H7 (cell line): ENCODE measurements around the gene RSKR. TPM values are rescaled to one million over a fixed set of nuclear protein-coding genes. Genes with fewer than 3 reads are reported as not detected.
"Not testable (repeated sequence)": the region's sequence is repeated elsewhere in the genome, so short reads cannot be mapped to it uniquely, and the experiment has no call there.

Source experiments
- DNase-seq: peaks from one replicate; pipeline ENCODE4 v3.0.0; 2012
- H3K27me3 ChIP-seq: 2 replicates; pipeline ENCODE4 v1.6.0; 2011; ENCODE audit warnings: mild to moderate bottlenecking, low read length; ENCODE audit not compliant: control insufficient read depth, insufficient read depth
- H3K36me3 ChIP-seq: replicated peaks from 2 replicates; pipeline ENCODE4 v1.5.1; 2011; ENCODE audit warnings: low read length; ENCODE audit not compliant: control insufficient read depth, insufficient read depth
- H3K4me3 ChIP-seq: 2 replicates; pipeline ENCODE4 v1.5.1; 2011; ENCODE audit warnings: low read depth, mild to moderate bottlenecking, control low read depth, low read length, moderate library complexity; ENCODE audit not compliant: insufficient read depth
- total RNA-seq: library from RNA; depleted of rRNA; stranded (reverse); fragments of >200 nt; shearing (Covaris generic); gene quantifications from 2 replicates; pipeline ENCODE4 v1.2.3, GENCODE V29; 2014

Gene RSKR
- total RNA-seq, 1 experiment from 2014 or later = 12.2 TPM

- H3K36me3 ChIP-seq = peaks cover 33% of the 10 kb centered on the region
- peaks cover 3% of the 10 kb centered on the region; the same call in 1 of the 2 replicates for H3K27me3 ChIP-seq
- peak; percentile 99 for DNase-seq
- peak within 1 kb of the TSS; percentile 27 for H3K4me3 ChIP-seq
These were observed 37.1 kb downstream of the RSKR start, which contains the start of gene ALDOC for GRCh38 chr17:28576758-28577465. Gene ALDOC, minus strand, starts transcription at chr17:28576895. Its CDS starts 1,363 bp downstream, at chr17:28575532.

- H3K4me3 ChIP-seq = peak overlapping the region; percentile 13; the same call in 1 of the 2 replicates
- not testable (repeated sequence) for DNase-seq, H3K27me3 ChIP-seq
- peaks cover 32% of the 10 kb centered on the region for H3K36me3 ChIP-seq
These were observed 38.0 kb downstream of the RSKR start for GRCh38 chr17:28576016-28576415.

- Histone ChIP-seq H3K27me3 (peaks cover 3% of the 10 kb centered on the region; the same call in 1 of the 2 replicates), H3K36me3 (peaks cover 30% of the 10 kb centered on the region), H3K4me3 (no peak overlapping the region)
- DNase-seq = peak; percentile 34
These were observed 38.7 kb downstream of the RSKR start for GRCh38 chr17:28575126-28575795.

- H3K27me3 ChIP-seq = peaks cover 3% of the 10 kb centered on the region; the same call in 1 of the 2 replicates
- peaks cover 25% of the 10 kb centered on the region for H3K36me3 ChIP-seq
- no peak overlapping the region for H3K4me3 ChIP-seq
- no peak for DNase-seq
These were observed 39.5 kb downstream of the RSKR start for GRCh38 chr17:28574526-28574925.

GRCh38 chr17:28573966-28574480 is 40.0 kb downstream of the RSKR start:
- no peak overlapping the region for H3K4me3 ChIP-seq
- DNase-seq = no peak
- peaks cover 20% of the 10 kb centered on the region for H3K36me3 ChIP-seq
- H3K27me3 ChIP-seq = peaks cover 3% of the 10 kb centered on the region; the same call in 1 of the 2 replicates

- H3K4me3 ChIP-seq = no peak overlapping the region
- peaks cover 15% of the 10 kb centered on the region for H3K36me3 ChIP-seq
- H3K27me3 ChIP-seq = peaks cover 3% of the 10 kb centered on the region; the same call in 1 of the 2 replicates
- DNase-seq = no peak
These were observed 40.5 kb downstream of the RSKR start for GRCh38 chr17:28573521-28573920.

- no peak overlapping the region for H3K4me3 ChIP-seq
- H3K27me3 ChIP-seq = peaks cover 3% of the 10 kb centered on the region; the same call in 1 of the 2 replicates
- peaks cover 9% of the 10 kb centered on the region for H3K36me3 ChIP-seq
- DNase-seq = no peak
These were observed 41.0 kb downstream of the RSKR start for GRCh38 chr17:28573040-28573380.

- peaks cover 3% of the 10 kb centered on the region; the same call in 1 of the 2 replicates for H3K27me3 ChIP-seq
- no peak overlapping the region for H3K4me3 ChIP-seq
- peak; percentile 35 for DNase-seq
- peaks cover 7% of the 10 kb centered on the region for H3K36me3 ChIP-seq
These were observed 41.5 kb downstream of the RSKR start for GRCh38 chr17:28572259-28573039.

- H3K4me3 ChIP-seq = peak within 1 kb of the TSS; percentile 92
- peak; percentile 99 for DNase-seq
- H3K36me3 ChIP-seq = peaks cover 6% of the 10 kb centered on the region
- peaks cover 3% of the 10 kb centered on the region; the same call in 1 of the 2 replicates for H3K27me3 ChIP-seq
These were observed 42.4 kb downstream of the RSKR start, which contains the start of gene PIGS for GRCh38 chr17:28571361-28572122. Gene PIGS, minus strand, starts transcription at chr17:28571524. Its CDS starts 28 bp downstream, at chr17:28571496.

GRCh38 chr17:28570716-28571360 is 43.1 kb downstream of the RSKR start:
- peak overlapping the region; percentile 92 for H3K4me3 ChIP-seq
- peaks cover 3% of the 10 kb centered on the region; the same call in 1 of the 2 replicates for H3K27me3 ChIP-seq
- DNase-seq = peak; percentile 78
- peaks cover 6% of the 10 kb centered on the region for H3K36me3 ChIP-seq

- H3K27me3 ChIP-seq = peaks cover 3% of the 10 kb centered on the region; the same call in 1 of the 2 replicates
- H3K4me3 ChIP-seq = no peak overlapping the region
These were observed 44.5 kb downstream of the RSKR start for GRCh38 chr17:28569446-28569845.

GRCh38 chr17:28567604-28568003 is 46.4 kb downstream of the RSKR start:
- peaks cover 1% of the 10 kb centered on the region; the same call in 1 of the 2 replicates for H3K36me3 ChIP-seq
- H3K4me3 ChIP-seq = no peak overlapping the region
- peaks cover 2% of the 10 kb centered on the region; the same call in 1 of the 2 replicates for H3K27me3 ChIP-seq
- DNase-seq = no peak

More at GRCh38 chr17:28569446-28569845, 44.5 kb downstream of the RSKR start:
- no peak for DNase-seq
- peaks cover 3% of the 10 kb centered on the region for H3K36me3 ChIP-seq

GRCh38 chr17:28563475-28563874 is 50.5 kb downstream of the RSKR start:
- peaks cover 4% of the 10 kb centered on the region for H3K36me3 ChIP-seq
- DNase-seq = no peak
- no peaks in the 10 kb centered on the region for H3K27me3 ChIP-seq
- no peak overlapping the region for H3K4me3 ChIP-seq
